HG03442 (cell line): ENCODE data around the gene KIR3DL3.
"Not testable (repeated sequence)": the region's sequence is repeated elsewhere in the genome, so short reads cannot be mapped to it uniquely, and the experiment has no call there.

Source experiments
- ATAC-seq: cut with Tn5 transposase; IDR thresholded peaks from one replicate; pipeline ENCODE4 v1.9.1; 2021; ENCODE audit warnings: mild to moderate bottlenecking, moderate library complexity; ENCODE audit not compliant: unreplicated experiment

Gene KIR3DL3

DNA sequence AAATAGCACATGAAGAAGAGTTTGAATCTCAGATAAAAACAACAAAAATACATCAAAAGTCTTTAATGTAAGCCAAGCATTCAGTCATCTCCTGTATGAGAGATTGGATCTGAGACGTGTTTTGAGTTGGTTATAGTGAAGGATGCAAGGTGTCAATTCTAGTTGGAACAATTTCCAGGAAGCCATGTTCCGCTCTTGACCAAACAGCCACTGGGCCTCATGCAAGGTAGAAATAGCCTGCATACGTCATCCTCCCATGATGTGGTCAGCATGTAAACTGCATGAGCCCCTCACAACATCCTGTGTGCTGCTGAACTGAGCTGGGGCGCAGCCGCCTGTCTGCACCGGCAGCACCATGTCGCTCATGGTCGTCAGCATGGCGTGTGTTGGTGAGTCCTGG lies at the start of gene KIR3DL3:
TSS of gene KIR3DL3 (plus strand) at position 301 of the 400 bp plus-strand sequence. CDS start at position 356, 55 bp downstream.
- no peak for ATAC-seq

DNA sequence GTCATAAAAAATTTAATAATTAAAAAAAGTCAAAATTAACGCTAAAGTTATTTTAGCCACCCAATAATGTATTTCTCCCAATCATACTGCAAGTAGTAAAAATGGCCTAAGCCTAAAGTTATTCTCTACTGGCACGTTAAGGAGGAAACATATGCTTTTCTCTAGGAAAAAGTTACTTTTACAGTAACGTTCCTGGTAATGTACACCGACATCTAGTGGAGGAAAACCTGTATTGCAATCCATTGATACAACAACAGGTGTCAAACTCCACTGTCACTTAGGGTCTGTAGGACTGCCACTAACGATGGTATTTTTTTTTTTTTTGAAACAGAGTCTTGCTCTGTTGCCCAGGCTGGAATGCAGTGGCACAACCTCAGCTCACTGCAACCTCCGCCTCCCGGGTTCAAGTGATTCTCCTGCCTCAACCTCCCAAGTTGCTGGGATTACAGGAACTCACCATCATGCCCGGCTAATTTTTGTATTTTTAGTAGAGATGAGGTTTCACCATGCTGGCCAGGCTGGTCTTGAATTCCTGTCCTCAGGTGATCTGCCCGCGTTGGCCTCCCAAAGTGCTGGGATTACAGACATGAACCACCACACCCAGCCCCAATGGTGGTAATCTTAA lies 47.9 kb upstream of the KIR3DL3 start:
- not testable (repeated sequence) for ATAC-seq

DNA sequence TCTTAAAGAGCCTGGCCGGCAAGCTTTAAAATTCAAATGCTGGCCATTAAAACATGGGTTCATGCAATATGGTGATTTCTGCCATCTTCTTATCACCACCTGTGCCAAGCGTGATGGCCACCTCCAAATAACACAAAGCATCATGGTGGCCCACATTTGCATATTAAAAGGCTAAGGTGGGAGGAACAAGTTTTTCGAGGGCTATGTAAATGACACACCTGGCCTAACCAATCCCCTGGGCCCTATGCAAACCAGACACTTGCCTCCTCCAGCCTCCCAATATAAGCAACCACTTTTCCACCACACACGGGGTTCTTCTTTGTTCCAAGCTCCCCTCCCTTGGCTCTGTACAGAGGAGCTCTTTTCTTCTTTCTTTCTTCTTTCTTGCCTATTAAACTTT lies 47.0 kb upstream of the KIR3DL3 start:
- no peak for ATAC-seq

DNA sequence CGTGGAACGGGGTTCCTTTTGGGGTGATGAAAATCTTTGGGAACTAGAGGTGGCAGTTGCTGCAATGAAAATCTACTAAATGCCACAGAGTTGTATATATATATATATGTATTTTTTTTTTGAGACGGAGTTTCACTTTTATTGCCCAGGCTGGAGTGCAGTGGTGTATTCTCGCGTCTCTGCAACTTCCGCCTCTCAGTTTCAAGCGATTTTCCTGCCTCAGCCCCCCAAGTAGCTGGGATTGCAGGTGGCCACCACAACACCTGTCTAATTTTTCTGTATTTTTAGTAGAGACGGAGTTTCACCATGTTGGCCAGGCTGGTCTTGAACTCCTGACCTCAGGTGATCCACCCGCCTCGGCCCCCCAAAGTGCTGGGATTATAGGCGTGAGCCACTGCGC lies 42.6 kb upstream of the KIR3DL3 start:
- ATAC-seq, result not testable (repeated sequence)

DNA sequence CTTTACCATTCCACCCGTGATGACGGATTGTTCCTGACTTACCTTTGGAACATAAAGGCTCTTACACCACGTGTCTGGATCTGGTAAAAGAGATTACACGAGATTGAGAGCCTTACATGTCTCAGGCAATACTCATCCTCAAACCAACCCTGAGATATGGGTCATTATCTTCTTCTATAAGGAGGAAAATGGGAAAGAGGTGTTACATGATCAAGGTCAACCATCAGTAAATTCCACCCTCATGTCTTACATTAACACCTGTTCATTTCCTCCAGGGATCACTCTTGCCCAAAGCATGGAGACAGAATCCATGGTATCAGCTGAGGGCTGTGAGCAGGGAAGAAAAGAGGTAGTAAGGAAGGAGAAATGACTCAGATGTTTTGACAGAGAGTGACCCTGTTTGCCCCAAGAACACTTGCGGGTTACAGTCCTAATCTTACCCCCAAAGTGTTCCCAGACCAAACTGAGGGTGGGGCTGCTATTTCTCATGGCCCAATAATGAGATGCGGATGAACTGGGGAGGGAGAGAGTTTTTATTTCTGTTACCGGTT lies 41.9 kb upstream of the KIR3DL3 start:
- no peak for ATAC-seq

DNA sequence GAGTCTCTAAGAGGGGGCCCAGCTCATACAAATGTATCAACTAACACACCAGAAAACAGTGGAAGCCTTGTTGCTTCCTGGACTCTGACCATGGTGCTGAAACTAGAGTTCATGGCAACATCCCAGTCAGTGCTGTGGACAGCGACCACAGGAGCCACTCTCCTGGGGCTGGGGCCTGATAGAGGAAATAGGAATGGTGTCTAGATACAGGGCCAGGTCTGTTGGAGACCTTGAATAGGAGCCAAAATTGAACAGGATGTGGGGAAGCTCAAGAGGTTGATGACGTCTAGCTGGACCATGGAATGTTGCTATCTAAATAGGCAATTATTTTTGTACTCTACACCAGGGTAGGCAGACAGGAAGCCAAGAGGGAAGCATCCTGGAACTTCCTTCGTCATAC lies 39.7 kb upstream of the KIR3DL3 start:
- no peak for ATAC-seq

DNA sequence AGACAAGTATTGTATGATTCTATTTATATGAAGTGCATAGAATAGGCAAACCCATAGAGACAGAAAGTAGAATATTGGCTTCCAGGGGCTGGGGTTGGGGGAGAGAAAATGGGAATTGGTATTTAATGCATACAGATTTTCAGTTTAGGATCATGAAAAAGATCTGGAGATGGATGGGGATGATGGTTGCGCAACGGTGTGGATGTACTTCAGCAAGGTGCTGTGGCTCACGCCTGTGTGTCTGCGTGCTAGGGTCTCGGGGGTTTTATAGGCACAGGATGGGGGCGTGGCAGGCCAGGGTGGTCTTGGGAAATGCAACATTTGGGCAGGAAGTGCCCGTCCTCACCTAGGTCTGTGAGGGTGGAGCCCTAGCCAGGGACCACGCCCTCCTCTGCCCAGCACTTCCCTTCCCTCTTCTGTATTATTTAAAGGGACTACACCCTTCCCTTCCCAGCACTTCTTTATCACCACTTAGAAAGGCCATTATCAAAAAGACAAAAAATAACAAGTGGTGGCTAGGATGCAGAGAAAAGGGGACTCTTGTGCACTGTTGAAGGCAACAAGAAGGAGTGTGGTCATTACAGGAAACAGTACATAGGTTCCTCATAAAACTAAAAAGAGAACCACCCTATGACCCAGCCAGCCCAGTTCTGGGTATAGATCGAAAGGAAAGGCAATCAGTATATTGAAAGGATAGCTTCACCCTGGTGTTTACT lies 32.5 kb upstream of the KIR3DL3 start:
- no peak for ATAC-seq

DNA sequence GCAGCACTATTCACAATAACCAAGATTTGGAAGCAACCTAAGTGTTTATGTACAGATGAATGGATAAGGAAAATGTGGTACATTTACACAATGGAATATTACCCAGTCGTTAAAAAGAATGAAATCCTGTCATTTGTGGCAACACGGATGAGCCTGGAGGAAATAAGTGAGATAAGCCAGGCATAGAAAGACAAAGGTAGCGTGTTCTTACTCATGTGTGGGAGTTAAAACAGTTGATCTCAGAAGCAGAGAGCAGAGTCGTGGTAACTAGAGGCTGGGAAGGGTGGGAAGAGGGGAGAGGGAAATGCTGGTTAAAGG lies 32.0 kb upstream of the KIR3DL3 start:
- no peak for ATAC-seq

DNA sequence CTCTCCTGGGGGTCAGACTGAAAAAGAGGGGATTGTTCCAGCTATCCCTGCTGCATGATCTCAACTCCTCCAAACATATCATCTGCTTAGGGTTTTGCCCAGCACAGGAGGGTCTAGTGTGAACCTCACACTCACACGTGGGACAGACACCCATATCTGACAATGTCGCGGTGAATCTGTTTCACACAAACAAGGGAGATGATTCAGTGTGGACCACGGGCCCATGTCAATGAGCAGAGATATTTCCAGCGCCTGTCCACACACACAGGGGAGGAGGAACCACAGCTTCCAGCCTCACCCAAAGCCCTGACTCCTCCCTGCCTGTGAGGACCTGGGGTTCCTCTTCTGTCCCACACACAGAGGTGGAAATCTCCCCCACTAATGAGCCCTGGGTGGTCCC lies 29.6 kb upstream of the KIR3DL3 start:
- no peak for ATAC-seq

DNA sequence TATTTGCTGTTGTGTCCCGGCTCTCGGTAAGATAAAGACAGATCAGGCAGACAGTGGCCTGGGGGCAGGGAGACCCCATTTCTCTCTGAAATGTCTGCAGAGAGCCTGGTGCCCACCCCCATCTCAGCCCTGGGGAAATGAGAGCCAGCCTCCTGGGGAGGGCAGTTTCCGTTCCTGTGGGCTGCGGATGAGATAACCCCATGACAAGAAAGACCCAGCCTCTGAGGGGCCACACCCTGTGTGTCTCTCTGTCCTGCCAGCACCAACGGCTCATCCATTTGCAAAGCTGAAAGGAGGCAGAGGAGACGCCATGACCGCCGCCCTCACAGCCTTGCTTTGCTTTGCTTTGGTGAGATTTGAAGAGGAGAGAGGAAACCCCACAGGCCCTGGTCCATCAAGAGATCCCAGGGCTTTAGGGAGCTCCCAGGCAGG lies 28.1 kb upstream of the KIR3DL3 start:
- no peak for ATAC-seq

DNA sequence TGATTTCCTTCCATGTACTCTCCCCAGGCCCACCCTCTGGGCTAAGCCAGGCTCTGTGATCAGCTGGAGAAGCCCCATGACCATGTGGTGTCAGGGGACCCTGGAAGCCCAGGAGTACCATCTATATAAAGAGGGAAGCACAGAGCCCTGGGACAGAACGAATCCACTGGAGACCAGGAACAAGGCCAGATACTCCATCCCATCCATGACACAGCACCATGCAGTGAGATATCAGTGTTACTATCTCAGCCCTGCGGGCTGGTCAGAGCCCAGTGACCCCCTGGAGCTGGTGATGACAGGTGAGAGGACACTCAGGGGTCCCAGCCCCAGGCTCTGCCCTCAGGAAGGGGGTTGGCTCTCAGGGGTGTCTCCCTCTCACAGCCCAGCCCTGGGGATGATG lies 27.5 kb upstream of the KIR3DL3 start:
- ATAC-seq, result no peak

DNA sequence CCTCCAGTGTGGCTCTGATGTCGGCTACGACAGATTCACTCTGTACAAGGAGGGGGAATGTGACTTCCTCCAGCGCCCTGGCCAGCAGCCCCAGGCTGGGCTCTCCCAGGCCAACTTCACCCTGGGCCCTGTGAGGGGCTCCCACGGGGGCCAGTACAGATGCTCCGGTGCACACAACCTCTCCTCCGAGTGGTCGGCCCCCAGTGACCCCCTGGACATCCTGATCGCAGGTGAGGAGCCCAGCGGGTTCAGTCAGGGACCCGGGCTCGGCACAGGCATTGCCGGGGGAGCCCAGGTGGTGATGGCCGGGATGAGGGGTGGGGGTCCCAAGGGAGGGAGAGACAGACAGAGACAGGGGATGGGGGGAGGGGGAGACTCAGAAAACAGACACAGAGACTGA lies 26.5 kb upstream of the KIR3DL3 start:
- not testable (repeated sequence) for ATAC-seq

DNA sequence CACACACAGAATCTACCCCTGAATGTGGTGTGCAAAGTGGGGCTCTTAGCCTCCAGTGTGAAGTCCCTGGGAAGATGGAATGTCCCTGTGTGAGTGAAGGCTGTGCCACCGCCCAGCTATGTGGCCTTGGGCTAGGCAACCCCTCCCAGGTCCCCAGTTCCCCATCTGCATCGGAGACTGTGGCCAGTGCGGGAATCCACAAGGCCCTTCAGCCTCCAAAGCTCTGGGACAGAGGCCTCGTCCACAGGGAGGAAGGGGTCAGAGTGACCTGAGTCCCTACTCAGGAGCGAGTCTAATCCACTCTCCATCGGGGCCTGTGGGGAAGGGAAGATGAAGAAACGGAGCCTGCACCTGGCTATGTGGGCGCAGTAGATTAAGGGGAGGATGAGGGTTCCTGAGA lies 19.3 kb upstream of the KIR3DL3 start:
- ATAC-seq, result no peak

DNA sequence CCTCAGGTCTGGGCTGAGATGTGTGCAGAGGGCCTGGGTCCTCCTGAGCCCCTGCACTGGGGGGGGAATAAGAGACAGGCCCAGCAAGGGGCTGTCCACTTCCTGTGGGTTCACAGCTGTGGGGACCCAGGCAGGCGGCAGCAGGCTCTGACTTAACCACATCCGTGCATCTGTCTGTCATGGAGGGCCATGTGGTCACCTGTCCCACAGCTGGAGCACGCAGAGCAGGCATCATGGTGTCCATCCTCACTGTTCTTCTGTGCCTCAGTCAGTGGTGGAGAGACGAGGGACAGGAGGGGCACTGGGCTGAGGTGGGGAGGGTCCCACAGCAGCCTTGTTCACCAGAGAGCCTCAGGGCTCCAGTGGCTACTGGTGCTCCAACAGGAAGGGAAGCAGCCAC lies 16.3 kb upstream of the KIR3DL3 start:
- no peak for ATAC-seq

DNA sequence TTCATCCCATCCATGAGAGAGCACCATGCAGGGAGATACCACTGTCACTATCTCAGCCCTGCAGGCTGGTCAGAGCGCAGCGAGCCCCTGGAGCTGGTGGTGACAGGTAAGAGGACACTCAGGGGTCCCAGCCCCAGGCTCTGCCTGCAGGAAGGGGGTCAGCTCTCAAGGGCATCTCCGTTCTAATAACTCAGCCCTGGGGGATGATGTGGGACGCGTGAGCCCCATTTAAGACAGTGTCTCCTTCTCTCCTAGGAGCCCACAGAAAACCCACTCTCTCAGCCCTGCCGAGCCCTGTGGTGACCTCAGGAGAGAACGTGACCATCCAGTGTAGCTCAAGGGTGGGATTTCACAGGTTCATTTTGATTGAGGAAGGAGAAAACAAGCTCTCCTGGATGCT lies 15.5 kb upstream of the KIR3DL3 start:
- ATAC-seq, result no peak

DNA sequence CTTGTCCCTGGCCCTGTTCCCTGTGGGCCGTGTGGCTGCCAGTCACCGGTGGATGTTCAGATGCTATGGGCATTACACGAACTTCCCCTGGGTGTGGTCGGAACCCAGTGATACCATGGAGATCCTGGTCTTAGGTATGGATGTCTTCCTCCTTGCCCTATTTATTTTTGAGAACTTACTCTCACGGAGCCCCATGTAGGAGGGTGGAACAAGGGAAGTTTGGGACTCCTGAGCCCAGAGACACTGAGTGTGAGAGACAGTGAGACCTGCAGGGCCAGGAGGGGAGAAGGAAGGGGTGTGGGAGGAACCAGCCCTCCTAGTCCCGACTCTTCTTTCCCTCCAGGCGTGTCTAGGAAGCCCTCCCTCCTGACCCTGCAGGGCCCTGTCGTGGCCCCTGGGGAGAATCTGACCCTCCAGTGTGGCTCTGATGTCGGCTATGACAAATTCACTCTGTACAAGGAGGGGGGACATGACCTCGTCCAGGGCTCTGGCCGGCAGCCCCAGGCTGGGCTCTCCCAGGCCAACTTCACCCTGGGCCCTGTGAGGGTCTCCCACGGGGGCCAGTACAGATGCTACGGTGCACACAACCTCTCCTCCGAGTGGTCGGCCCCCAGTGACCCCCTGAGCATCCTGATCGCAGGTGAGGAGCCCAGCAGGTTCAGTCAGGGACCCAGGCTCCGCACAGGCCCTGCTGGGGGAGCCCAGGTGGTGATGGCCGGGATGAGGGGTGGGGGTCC lies 14.9 kb upstream of the KIR3DL3 start:
- no peak for ATAC-seq

DNA sequence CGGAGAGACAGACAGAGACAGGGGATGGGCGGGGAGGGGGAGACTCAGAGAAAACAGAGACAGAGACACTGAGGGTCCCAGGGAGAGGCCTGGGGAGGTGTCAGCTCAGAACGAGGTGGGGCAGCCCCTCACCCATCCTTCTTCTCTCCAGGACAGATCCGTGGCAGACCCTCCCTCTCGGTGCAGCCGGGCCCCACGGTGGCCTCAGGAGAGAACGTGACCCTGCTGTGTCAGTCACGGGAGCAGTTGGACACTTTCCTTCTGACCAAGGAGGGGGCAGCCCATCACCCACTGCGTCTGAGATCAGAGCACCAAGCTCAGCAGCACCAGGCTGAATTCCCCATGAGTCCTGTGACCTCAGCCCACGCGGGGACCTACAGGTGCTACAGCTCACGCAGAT lies 14.3 kb upstream of the KIR3DL3 start:
- ATAC-seq, result not testable (repeated sequence)

DNA sequence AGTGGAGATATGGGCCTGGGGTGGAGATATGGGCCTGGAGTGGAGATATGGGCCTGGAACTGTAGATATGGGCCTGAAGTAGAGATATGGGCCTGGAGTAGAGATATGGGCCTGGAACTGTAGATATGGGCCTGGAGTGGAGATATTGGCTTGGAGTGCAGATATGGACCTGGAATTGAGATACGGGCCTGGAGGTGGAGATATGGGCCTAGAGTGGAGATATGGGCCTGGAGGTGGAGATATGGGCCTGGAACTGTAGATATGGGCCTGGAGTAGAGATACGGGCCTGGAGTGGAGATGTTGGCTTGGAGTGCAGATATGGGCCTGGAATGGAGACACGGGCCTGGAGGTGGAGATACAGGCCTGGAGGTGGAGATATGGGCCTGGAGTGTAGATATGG lies 402 bp downstream of the KIR3DL3 start:
- ATAC-seq, result no peak

DNA sequence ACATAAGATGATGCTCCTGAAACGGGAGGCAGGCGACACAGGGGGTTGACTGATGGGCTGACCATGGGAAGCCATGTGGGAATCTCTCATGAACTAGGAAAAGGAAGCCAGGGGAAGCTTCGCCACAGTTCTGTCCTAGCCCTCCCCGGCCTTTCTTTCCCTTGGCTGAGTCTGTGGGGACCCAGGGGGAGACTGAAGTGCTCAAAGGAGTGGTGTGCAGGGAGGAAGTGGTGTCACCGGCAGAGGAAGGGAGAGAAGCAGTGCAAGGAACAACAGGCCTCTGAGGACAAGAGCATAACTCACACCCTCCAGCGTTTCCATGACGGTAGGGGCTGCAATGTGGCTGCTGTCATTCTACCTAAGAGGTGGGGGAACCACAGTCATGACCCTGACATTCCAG lies 1.1 kb downstream of the KIR3DL3 start:
- ATAC-seq, result no peak

DNA sequence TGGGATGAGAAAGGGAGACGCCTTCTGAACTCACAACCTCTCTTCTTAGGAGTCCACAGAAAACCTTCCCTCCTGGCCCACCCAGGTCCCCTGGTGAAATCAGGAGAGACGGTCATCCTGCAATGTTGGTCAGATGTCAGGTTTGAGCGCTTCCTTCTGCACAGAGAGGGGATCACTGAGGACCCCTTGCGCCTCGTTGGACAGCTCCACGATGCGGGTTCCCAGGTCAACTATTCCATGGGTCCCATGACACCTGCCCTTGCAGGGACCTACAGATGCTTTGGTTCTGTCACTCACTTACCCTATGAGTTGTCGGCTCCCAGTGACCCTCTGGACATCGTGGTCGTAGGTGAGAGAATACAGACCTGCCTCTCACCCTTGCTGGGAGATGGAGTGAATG lies 3.3 kb downstream of the KIR3DL3 start:
- no peak for ATAC-seq

DNA sequence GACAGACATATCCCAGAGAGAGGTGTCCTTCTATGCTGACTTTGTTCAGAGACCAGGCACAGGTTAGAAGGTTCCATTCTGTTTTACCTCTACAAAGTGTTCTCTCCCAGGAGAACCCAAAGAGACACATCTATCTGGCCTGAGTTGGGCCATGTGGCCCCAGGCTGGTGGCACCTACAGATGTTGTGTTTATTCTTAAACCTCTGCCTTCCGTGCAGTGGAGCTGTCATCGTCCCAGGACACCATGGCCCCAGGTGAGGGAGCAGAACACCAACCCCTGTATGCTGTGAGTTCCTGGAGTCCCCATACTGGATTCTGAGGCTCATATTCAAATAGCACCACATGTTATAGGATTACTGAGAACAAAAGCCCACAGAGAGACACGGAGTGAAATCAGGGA lies 3.9 kb downstream of the KIR3DL3 start:
- ATAC-seq, result no peak
